Urothelium cell line (cell line): Measurements from ENCODE around the gene KLK4.

ENCODE experiments used
- DNase-seq: peaks from one replicate; pipeline ENCODE4 v3.0.0; 2011; ENCODE audit warnings: low spot score, mixed read lengths
- FAIRE-seq: peaks from 2 replicates; lab custom pipeline; 2011; peaks lifted over from hg19 to GRCh38; lab: Jason Lieb, UNC

KLK4 gene, protein sequence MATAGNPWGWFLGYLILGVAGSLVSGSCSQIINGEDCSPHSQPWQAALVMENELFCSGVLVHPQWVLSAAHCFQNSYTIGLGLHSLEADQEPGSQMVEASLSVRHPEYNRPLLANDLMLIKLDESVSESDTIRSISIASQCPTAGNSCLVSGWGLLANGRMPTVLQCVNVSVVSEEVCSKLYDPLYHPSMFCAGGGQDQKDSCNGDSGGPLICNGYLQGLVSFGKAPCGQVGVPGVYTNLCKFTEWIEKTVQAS

DNA sequence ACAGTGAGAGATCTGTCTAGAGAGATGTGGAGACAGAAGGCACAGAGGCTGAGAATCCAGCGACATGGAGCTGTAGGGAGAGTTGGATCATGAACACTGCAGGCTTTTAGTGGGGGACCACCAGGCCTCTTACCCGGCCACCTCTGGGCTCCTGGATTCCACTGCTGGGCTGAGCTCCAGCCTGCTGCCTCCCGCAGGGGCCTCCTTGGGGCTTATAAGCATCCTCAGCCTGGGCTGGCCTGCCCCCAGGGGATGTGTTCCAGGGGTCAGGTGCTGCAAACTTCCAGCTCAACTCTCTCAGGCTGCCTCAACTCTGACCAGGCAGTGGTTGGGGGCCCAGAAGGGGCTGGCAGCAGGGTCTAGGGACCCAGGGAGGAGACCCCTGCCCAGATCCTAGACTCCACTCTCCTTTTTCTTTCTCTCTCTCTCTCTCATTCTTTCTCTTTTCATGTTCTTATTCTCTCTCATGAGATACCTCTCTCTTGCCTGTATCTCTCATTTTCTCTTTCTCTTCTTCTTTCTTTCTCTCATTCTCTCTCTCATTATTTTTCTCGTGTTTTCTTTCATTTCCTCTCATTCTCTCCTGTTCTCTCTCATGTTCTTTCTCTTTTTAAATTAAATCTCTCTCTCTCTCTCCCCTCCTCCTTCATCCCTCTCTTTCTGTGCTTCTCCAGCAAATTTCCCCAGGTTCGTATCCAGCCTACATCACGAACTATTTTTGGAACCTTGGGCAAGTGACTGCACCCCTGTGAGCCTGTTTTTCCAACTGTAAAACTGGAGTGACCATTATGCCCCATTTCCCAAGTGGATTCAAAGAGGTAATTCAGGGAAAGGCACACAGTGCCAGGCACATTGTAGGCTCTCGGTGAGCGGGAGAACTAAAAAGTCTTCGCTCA, at the start of gene KLK4:
TSS of gene KLK4 (minus strand) at position 190 of the 896 bp plus-strand sequence. CDS start 657 bp downstream, outside the sequence.
- FAIRE-seq (no peak), DNase-seq (no peak)

DNA sequence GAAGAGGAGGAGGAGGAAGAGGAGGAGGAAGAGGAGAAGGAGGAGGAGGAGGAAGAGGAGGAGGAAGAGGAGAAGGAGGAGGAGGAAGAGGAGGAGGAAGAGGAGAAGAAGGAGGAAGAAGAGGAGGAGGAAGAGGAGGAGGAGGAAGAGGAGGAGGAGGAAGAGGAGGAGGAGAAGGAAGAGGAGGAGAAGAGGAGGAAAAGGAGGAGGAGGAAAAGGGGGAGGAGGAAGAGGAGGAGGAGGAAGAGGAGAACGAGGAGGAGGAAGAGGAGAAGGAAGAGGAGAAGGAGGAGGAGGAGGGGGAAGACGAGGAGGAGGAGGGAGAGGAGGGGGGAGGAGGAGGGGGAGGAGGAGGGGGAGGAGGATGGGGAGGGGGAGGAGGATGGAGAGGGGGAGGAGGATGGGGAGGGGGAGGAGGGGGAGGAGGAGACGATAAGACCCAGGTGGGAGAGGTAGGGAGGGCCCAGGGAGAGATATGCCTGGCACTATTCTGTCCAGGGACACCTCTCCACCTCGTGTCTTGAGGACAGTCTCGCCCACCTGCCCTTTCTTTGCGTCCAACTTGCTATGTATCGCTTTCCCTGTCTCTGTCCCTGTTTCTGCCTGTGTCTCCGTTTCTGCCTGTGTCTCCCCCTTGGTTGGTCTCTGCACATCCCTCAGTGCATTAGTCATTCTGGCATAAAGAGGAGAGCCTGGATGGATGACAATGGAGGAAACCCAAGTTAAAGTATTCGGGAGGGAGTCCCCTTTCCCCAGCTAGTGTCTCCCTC, 48.7 kb upstream of the KLK4 start:
- DNase-seq (no peak), FAIRE-seq (no peak)

DNA sequence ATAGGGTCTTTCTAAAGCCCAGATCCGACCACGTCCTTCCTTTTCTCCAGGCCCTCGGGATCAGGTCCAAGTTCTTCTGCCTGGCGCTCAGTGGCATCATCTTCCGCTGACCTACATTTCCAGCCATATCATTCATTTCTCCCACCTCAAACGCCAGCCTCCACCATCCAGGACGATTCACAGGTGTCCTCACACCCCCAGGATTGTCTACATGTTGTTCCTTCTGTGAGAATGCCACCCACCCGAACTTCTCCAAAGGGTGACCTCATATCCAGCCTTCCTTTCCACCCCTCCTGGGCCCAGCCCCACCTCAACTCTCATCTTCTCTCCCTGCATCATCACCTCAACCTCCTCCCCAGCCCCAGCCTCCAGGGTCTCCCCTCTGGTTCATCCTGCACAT, 46.4 kb upstream of the KLK4 start:
- DNase-seq (no peak), FAIRE-seq (no peak)

DNA sequence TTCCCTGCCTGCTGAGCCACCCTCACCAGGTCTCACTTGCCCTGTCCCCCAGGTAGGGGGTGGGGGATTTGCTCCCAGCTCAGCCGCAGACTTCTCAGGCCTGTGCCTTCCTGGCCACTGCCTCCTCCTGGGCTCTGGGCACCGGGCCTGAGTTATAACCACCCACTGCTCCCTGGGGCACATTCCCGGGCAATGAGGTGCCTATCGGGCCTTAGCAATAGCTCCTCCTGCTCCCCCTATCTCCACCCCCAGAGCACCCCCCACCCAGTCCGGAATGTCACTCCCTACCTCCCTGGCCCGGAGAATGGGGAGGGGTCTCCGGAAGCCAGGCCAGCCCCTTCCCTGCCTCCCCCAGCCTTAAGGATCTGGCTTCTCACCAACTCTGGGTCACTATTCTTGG, 41.7 kb upstream of the KLK4 start, which contains the start of gene KLK5:
TSS of gene KLK5 (minus strand) at position 129 of the 400 bp plus-strand sequence. CDS start 381 bp downstream, outside the sequence.
- FAIRE-seq (no peak), DNase-seq (peak; percentile 33)

DNA sequence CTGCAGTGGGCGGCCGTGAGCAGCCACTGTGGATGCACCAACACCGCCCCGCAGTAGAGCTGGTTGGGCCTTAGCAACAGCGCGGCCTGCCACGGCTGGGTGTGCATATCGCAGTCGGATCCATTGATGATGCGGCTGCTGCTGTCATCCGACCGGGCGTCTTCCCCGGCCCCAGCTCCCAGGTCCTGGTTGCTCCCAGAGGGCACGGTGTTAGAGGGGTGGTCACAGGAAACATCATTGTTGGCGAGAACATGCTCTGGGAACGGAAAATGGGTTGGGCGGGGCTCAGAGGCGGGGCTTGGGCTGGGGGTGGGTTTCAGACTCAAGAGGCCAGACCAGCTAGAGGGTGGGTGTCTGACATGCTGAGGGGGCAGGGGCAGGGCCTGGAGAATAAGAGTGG, 38.7 kb upstream of the KLK4 start:
- FAIRE-seq (no peak), DNase-seq (no peak)

DNA sequence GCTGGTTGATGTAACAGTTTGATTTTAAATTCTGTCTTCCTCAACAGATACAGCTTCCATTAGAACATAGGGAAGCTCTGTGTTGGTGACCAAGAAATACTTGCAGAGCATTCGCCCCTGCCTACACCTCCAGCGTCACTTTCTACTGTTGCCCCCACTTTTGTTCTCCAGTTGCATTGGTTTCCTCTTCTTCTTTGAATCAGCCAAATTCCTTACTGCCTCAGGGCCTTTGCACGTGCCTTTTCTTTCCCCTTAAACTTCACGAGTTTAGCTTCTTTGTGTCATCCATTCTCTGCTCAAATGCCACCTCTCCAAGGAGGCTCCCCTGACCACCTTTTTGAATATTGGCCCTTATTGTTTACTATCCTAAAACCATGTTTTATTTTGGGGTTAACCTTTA, 35.9 kb upstream of the KLK4 start:
- DNase-seq (no peak), FAIRE-seq (no peak)

DNA sequence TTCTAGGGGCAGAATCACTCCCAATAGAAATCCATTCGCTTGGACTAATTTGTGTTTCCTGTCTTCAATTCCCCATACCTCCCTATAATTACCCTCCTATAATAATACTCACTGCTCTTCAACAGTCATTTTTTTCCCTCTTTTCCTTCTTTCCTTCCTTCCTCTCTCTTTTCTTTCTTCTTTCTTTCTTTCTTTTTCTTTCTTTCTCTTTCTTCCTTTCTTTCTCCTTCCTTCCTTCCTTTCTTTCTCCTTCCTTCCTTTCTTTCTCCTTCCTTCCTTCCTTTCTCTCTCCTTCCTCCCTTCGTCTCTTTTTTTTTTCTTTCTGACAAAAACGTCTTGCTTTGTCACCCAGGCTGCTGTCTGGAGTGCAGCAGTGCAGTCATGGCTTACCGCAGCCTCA, 33.6 kb upstream of the KLK4 start:
- DNase-seq (no peak), FAIRE-seq (no peak)

DNA sequence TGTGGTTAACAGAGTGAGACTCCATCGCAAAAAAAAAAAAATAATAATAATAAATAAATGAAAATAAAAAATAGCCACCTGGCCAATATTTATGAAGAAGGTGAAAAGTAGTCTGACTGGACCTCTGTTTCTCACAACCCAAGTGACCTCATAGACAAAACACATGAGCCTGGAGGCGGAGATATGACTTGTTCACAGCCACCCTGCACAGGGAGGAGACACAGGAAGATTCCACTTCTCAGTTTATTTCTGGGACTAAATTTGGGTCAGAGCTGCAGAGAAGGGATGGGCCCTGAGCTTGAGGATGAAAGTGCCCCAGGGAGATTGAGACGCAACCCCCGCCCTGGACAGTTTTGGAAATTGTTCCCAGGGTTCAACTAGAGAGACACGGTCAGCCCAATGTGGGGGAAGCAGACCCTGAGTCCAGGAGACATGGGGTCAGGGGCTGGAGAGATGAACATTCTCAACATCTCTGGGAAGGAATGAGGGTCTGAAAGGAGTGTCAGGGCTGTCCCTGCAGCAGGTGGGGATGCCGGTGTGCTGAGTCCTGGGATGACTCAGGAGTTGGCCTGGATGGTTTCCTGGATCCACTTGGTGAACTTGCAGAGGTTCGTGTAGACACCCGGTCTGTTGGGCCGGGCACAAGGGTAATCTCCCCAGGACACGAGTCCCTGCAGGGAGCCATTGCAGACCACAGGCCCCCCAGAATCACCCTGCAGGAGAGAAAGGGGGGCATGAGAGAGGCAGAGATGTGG, 32.1 kb upstream of the KLK4 start:
- DNase-seq = no peak
- FAIRE-seq = no peak

DNA sequence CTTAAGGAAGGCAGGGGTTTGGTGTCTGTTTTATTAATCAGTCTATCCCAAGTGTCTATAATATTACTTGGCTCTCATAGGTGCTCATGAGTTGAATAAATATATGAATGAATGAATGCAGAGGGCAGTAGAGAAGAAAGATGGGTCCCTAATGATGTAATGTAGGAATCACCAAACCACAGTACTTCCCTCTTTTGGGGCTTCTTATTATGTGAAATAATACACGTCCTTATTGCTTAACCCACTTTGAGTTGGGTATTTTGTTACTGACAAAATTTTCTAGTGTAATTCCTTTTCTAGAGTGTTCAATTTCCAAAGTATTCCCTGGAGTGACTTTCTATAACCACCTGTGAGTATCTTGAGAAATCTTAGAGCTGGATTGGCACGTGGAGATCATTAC, 28.4 kb upstream of the KLK4 start:
- FAIRE-seq (no peak), DNase-seq (no peak)

DNA sequence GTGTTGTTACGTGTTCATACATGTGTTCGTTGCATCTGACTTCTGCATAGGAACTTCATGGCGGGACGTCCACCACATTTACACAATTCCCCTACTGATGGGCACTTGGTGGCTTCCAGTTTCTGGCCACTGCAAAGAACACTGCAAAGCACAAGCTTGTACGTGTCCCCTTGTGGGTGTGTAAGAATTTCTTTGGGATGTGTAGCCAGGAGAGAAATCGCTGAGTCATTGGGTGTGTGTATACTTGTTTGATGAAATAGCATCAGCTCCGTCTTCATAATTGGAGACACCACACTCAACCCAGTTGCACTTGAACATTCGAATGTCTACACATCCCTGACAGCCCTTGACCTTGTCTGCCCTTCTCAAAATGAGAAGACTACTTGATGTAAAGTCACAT, 22.4 kb upstream of the KLK4 start:
- DNase-seq (peak; percentile 46), FAIRE-seq (peak; percentile 37)

DNA sequence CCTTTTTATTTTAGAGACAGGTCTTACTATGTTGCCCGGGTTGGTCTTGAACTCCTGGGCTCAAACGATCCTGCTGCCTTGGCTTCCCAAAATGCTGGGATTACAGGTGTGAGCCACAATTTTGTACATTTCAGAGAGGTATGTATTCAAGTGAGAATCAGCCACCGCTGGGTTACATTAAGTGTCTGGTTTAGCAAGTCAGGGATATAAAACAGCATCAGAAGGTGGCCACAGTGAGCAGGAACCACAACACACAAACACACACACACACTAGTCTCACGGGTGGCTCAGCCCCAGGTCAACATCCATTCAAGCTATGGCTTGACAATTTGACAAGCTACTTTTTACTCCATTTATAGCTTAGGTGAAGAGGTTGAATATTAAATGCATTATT, 21.5 kb upstream of the KLK4 start:
- DNase-seq (no peak), FAIRE-seq (peak; percentile 56)

DNA sequence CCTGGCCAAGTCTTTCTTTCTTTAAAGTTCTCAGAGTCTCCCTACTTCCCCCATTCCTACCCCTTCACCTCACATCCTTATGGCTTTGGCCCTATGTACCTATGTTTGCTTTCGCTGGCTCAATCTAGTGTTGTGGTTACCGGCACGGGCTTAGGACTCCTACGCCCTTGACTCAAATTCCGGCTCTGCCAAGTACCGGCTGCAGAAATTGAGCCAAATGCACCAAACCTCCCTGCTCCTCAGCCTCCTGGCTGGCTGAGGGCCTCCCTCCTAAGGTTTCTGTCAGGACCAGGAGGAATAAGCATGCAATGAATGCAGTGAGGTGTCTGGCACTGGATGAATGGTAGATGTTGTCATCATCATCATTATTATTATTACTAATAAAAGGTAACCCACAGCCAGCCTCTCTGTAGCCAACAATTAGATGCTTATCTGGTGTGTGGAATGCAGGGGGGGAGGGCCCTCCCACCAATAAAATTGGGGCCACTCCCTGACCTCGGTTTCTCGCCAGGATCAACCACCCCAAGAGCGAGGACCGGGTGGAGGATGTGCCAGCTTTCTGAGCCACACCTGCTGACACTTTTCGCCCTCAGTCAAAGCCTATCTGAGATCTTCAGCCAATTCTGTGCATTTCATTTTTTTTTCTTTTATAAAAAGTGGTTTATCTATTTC, 21.0 kb upstream of the KLK4 start:
- FAIRE-seq (peak; percentile 87), DNase-seq (peak; percentile 78)

DNA sequence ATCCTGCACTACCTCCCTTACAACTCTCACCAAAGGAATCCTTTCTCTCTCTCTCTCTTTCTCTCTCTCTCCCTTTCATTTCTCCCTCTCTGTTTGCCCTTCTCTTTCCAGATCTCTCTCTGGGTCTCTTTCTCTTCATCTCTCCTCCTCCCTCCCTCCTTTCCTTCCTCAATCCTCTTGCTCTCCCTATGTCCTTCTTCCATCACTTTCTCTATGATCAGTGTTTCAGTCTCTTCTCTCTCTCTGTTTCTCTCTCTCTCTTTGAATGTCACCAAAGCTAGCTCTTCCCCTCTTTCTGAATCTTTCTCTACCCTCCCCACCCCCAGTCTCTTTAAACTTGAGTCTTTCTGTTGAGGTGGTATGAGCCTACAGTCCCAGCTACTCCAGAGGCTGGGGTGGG, 19.8 kb upstream of the KLK4 start:
- no peak for DNase-seq
- FAIRE-seq = no peak

DNA sequence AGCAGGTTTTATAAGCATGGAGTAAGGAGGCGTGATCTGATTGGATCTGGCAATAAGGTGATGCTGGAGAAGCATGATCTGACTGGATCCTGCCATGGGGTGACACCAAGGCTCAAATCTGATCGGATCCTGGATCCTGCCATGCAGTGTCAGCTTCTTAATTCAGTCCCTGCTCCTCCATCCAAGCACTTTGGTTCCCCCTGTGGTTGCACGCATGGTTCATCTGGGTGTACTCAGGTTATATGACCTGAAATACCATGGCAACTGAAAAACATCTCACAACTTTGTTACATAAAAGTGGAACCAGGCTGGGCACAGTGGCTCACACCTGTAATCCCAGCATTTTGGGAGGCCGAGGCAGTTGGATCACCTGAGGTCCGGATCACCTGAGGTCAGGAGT, 17.6 kb upstream of the KLK4 start:
- no peak for FAIRE-seq
- DNase-seq = no peak

DNA sequence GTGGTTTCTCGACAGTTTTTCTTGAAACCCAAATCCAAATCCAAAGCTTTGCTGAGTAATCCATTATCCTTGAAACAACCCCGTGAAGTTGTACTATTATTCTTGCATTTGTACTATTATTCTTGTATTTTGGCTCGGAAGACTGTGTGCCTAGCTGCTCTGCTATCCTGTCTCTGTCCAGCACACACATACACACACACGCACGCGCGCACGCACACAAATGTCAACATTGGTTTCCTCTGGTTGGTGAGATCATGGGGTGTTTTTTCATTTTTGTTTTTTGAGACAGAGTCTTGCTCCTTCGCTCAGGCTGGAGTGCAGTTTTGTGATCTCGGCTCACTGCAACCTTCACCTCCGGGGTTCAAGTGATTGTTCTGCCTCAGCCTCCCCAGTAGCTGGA, 14.9 kb upstream of the KLK4 start:
- FAIRE-seq = no peak
- no peak for DNase-seq

DNA sequence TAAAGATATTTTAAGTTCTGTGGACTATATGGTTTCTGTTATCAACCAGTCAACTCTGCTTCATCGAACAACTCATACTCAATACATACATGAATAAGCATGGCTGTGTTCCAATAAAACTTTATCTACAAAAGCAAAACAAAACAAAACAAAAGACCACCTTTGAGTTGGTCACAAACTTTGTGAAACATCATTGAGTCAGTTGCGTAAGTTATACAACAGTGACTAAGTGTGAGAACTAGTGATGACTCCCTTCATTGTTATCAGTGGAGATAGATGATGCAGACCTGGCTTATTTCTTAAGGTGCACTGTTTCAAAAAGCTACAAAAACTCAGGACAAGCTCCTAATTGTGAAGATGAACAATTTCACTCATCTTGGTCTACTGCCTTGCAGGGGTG, 14.5 kb upstream of the KLK4 start:
- FAIRE-seq (no peak), DNase-seq (no peak)

DNA sequence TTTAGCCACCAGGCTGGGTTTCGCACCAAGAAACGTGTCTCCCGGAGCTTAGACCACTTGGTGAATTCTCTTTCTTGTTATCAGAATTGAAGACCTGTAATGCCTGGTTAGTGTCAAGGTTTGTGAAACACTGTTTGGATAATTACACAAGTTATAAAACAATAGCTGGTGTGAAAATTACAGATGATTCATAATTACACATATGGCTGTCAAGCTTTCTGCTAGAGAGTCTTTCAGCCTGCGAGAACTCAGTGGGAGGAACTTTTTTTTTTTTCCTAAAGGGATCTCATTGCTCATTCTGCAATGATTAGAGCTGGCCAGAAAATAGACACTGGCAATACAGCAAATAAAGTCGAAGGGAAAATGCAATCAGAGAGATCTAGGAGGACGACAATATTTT, 13.4 kb upstream of the KLK4 start:
- no peak for DNase-seq
- FAIRE-seq = no peak

DNA sequence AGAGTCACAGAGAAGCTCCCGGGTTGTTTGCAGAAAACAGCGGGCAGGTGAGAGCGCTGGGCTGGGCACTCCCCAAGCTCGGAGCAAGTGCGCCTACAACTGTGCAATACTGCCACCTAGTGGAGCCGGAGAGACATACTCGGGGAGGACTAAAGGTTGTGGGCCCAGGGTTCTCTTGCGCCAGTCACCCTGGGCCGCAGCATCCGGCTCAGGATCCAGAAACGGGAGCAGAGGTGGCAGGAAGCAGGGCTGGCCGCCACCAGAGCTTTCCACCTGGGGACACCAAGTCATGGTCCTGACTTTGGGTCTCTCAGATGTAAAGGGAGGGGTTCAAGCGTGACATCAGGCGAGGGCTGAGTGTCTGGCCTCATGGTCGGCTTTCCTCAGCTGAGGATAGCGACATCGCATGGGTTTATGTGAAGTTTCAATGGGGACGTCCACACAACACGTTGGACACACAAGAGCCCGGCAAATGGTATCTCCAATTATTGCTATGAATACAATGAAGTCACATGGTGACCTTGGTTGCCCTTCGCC, 11.2 kb upstream of the KLK4 start:
- FAIRE-seq = peak; percentile 55
- peak; percentile 90 for DNase-seq

DNA sequence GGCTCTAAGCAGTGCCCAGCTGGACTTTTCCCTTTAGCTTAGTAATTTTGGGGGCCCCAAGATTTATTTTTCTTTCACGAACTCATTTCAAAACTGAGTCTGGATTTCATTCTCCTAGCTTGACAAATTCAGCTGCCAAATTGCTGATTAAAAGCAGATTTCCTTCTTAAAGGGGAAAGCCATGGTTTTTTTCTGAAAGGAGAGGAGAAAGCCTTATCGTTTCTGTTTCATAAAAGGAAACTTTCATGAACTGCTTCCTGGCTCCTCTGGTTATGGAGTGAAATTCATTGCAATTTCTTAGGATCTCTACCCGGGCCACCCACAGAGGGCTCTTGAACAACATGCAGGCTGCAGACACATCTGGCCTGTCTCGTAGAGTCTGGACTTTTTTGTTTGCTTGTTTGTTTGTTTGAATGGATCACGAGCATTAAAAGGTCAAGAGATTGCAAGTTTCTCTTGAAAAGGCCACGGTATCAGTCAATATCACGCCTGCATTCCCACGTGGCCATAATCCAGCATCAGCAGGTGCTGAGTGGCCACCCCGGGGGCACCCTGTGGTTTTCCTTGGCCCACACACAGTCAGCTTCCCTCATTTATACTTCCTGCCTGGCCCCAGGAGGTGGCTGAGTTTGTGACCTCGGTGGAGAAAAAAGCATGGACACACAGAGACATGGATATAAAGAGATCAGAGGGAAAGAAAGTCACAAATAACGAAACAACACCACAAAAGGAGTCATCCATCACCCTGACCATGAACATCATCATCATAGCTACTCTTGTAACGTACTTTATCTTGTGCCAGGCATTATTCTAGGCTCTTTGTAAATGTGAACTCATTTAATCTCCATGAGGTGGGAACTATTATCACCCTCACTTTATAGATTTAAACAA, 10.5 kb upstream of the KLK4 start:
- DNase-seq (no peak), FAIRE-seq (no peak)
